PC-3 (cell line): Measurements from ENCODE around the gene FOXC2. TPM values are rescaled to one million over a fixed set of nuclear protein-coding genes. Genes with fewer than 3 reads are reported as not detected.

Experiments
- ATAC-seq: fragments of 200-7000 bp; cut with Tn5 transposase; 2 replicates; pipeline ENCODE4 v1.9.1; 2020; ENCODE audit warnings: mild to moderate bottlenecking, moderate library complexity
- BruUV-seq: library from RNA; stranded (reverse); fragments of 400-500 nt; replicated peaks from 2 replicates; lab custom pipeline; 2021; lab: Mats Ljungman, UMichigan
- CTCF ChIA-PET: fragments of 300-600 bp; sonication (Branson Sonifier 250); formaldehyde crosslinking; loops from one replicate; lab custom pipeline; 2022; ENCODE audit warnings: antibody characterized with exemption; lab: Charles Lee
- POLR2A ChIA-PET: fragments of 300-600 bp; sonication (Branson Sonifier 250); formaldehyde crosslinking; loops from one replicate; lab custom pipeline; 2022; ENCODE audit warnings: antibody characterized with exemption; ENCODE audit not compliant: unreplicated experiment; lab: Charles Lee
- DNase-seq: peaks from one replicate; pipeline ENCODE4 v3.0.0-alpha.2; 2015
- H2AFZ ChIP-seq: fragments of 300-600 bp; sonication (generic); 2 replicates; pipeline ENCODE4 v1.6.0; 2016; ENCODE audit warnings: antibody characterized with exemption, low read length
- H3F3A ChIP-seq: fragments of 300-600 bp; sonication (generic); one replicate; pipeline ENCODE4 v1.6.0; 2017; ENCODE audit warnings: antibody characterized with exemption, low read length, control low read depth, mild to moderate bottlenecking; ENCODE audit not compliant: unreplicated experiment
- H3K27ac ChIP-seq: fragments of 300-600 bp; sonication (generic); 2 replicates; pipeline ENCODE4 v1.5.1; 2016; ENCODE audit warnings: mild to moderate bottlenecking, low read length
- H3K27me3 ChIP-seq: fragments of 300-600 bp; sonication (generic); 2 replicates; pipeline ENCODE4 v1.6.1; 2016; ENCODE audit warnings: low read length, mixed read lengths
- H3K36me3 ChIP-seq: fragments of 300-600 bp; sonication (generic); 2 replicates; pipeline ENCODE4 v1.6.1; 2016; ENCODE audit warnings: low read depth, mixed run types, low read length, mixed read lengths
- H3K4me1 ChIP-seq: fragments of 300-600 bp; sonication (generic); 2 replicates; pipeline ENCODE4 v1.5.1; 2016; ENCODE audit warnings: low read length; ENCODE audit not compliant: insufficient read depth
- H3K4me2 ChIP-seq: fragments of 300-600 bp; sonication (generic); 2 replicates; pipeline ENCODE4 v1.6.0; 2016; ENCODE audit warnings: low read length
- H3K4me3 ChIP-seq: fragments of 300-600 bp; sonication (generic); 2 replicates; pipeline ENCODE4 v1.5.1; 2016; ENCODE audit warnings: mild to moderate bottlenecking, low read length, mixed read lengths
- H3K79me2 ChIP-seq: fragments of 300-600 bp; sonication (generic); 2 replicates; pipeline ENCODE4 v1.6.1; 2017; ENCODE audit warnings: low read length, mixed read lengths
- H3K9ac ChIP-seq: fragments of 300-600 bp; sonication (generic); 2 replicates; pipeline ENCODE4 v1.6.0; 2016; ENCODE audit warnings: mild to moderate bottlenecking, low read length
- H3K9me2 ChIP-seq: fragments of 300-600 bp; sonication (generic); replicated peaks from 2 replicates; pipeline ENCODE4 v1.6.1; 2016; ENCODE audit warnings: mixed run types, low read length, mixed read lengths
- H3K9me3 ChIP-seq: fragments of 300-600 bp; sonication (generic); 2 replicates; pipeline ENCODE4 v1.6.1; 2016; ENCODE audit warnings: low read length, mixed read lengths
- H4K20me1 ChIP-seq: fragments of 300-600 bp; sonication (generic); 2 replicates; pipeline ENCODE4 v1.6.1; 2016; ENCODE audit warnings: low read length, mixed read lengths
- CTCF ChIP-seq: fragments of 300-600 bp; sonication (generic); conservative IDR thresholded peaks from 2 replicates; pipeline ENCODE4 v1.5.1; 2017; ENCODE audit warnings: antibody characterized with exemption, low read depth, mild to moderate bottlenecking, low read length
- EZH2 ChIP-seq: fragments of 300-600 bp; sonication (generic); IDR thresholded peaks from one replicate; pipeline ENCODE4 v1.6.1; 2017; ENCODE audit warnings: antibody characterized with exemption, mild to moderate bottlenecking, low read length; ENCODE audit not compliant: unreplicated experiment
- EZH2phosphoT487 ChIP-seq: fragments of 300-600 bp; sonication (generic); IDR thresholded peaks from 2 replicates; pipeline ENCODE4 v1.6.1; 2018; ENCODE audit warnings: mild to moderate bottlenecking, antibody characterized with exemption, low read length, borderline replicate concordance
- intact Hi-C: fragments of 100-400 bp; cut with micrococcal nuclease; formaldehyde crosslinking; loops from 2 replicates; pipeline ENCODE4 v1.9.0; 2023
- total RNA-seq: library from RNA; depleted of rRNA; stranded (reverse); fragments of >200 nt; gene quantifications from 2 replicates; pipeline ENCODE4 v1.2.3, GENCODE V29; 2014

Gene FOXC2
- total RNA-seq, 1 experiment from 2014 or later, result not detected

GRCh38 chr16:86577314-86577971 is 10.8 kb downstream of the FOXC2 start:
- peaks cover 21% of the 10 kb centered on the region for H3K79me2 ChIP-seq
- CTCF ChIA-PET, result interaction anchor here (0.5 to 0.9 kb wide), 2 partner anchors 52 to 490 kb away, joined by 3 to 4 read pairs; no protein-coding TSS in a partner anchor

GRCh38 chr16:86578061-86578599 is 11.5 kb downstream of the FOXC2 start, which contains the start of gene FOXL1:
Gene FOXL1, plus strand, starts transcription at chr16:86578549. Its CDS starts 175 bp downstream, at chr16:86578724.
- H3K27me3 ChIP-seq, result no peaks in the 10 kb centered on the region
- H3F3A ChIP-seq, result no peaks in the 10 kb centered on the region
- H3K4me3 ChIP-seq, result peak within 1 kb of the TSS; percentile 74
- ATAC-seq (peak; percentile 13; the same call in 1 of the 2 replicates), DNase-seq (no peak)
- peak within 1 kb of the TSS; percentile 93 for H3K4me2 ChIP-seq
- intact Hi-C loops, result loop anchor here (5.0 kb wide), 2 partner anchors 244 to 484 kb away; no protein-coding TSS in a partner anchor
- H4K20me1 ChIP-seq, result no peaks in the 10 kb centered on the region
- H3K4me1 ChIP-seq, result peaks cover 18% of the 10 kb centered on the region
- H3K9me3 ChIP-seq, result no peaks in the 10 kb centered on the region
- no peak within 1 kb of the TSS for H2AFZ ChIP-seq
- peak within 1 kb of the TSS; percentile 86 for H3K27ac ChIP-seq
- ChIA-PET POLR2A (interaction anchor here (0.6 kb wide), 1 partner anchor 211 kb away, joined by 3 read pairs; no protein-coding TSS in a partner anchor), CTCF (interaction anchor here (0.5 to 0.9 kb wide), 2 partner anchors 52 to 490 kb away, joined by 3 to 4 read pairs; no protein-coding TSS in a partner anchor)
- no peak for TF ChIP-seq EZH2phosphoT487
- TF ChIP-seq EZH2, result no peak
- TF ChIP-seq CTCF, result no peak
- no peaks in the 10 kb centered on the region for H3K36me3 ChIP-seq
- peaks cover 21% of the 10 kb centered on the region for H3K79me2 ChIP-seq
- H3K9ac ChIP-seq, result peak within 1 kb of the TSS; percentile 99
- H3K9me2 ChIP-seq, result no peaks in the 10 kb centered on the region
- BruUV-seq, result no TSS peak

More at GRCh38 chr16:86577314-86577971, 10.8 kb downstream of the FOXC2 start:
- DNase-seq (no peak), ATAC-seq (peak; percentile 12)
- Histone ChIP-seq H3K9me3 (no peaks in the 10 kb centered on the region), H3K9me2 (no peaks in the 10 kb centered on the region), H3K4me2 (peak overlapping the region; percentile 93), H3K9ac (peak overlapping the region; percentile 99), H3K4me3 (peak overlapping the region; percentile 74), H3F3A (no peaks in the 10 kb centered on the region), H4K20me1 (no peaks in the 10 kb centered on the region), H3K27me3 (no peaks in the 10 kb centered on the region), H2AFZ (no peak overlapping the region), H3K36me3 (no peaks in the 10 kb centered on the region), H3K27ac (peak overlapping the region; percentile 86), H3K4me1 (peaks cover 18% of the 10 kb centered on the region)
- BruUV-seq, result no TSS peak
- POLR2A ChIA-PET, result interaction anchor here (0.6 to 2.5 kb wide), 2 partner anchors 54 to 212 kb away, joined by 3 to 20 read pairs; no protein-coding TSS in a partner anchor
- intact Hi-C loops, result loop anchor here (1.0 to 5.0 kb wide), 3 partner anchors 54 to 485 kb away; no protein-coding TSS in a partner anchor
- TF ChIP-seq EZH2phosphoT487 (no peak), CTCF (no peak), EZH2 (no peak)
